ENCODE results near the gene FAM107B.

- no peak for TF ChIP-seq POLR2AphosphoS5 (IDR thresholded peaks at IDR 0.05)
- TF ChIP-seq CTCF (IDR thresholded peaks at IDR 0.05), result no peak
- TF ChIP-seq POLR2A (IDR thresholded peaks at IDR 0.05), result no peak
These were observed 182.1 kb downstream of the FAM107B start for GRCh38 chr10:14592566-14592965.

Measured in gastroesophageal sphincter (tissue), 3 donors.